Measurements from ENCODE around the gene COL24A1.

DNA sequence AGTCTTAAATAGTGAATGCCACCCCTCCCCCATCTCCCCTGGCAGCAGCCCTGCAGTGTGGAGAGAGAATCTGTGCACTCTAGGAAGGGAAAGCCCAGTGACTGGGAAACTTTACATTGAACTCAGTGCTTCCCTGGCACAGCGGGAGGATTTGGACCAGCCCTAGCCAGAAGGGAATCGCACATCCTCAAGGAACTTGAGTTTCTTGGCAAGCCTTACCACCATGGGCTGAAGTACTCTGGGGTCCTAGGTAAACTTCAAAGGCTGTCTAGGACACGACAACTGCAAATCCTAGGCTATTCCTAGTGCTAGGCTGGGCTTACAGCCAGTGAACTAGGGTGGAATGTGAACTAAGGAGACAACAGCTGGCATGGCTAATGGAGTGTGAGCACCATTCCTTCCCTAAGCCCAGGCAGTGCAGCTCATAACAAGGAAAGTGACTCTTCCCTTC lies 88.3 kb downstream of the COL24A1 start:
- TF ChIP-seq, protein P1, sequence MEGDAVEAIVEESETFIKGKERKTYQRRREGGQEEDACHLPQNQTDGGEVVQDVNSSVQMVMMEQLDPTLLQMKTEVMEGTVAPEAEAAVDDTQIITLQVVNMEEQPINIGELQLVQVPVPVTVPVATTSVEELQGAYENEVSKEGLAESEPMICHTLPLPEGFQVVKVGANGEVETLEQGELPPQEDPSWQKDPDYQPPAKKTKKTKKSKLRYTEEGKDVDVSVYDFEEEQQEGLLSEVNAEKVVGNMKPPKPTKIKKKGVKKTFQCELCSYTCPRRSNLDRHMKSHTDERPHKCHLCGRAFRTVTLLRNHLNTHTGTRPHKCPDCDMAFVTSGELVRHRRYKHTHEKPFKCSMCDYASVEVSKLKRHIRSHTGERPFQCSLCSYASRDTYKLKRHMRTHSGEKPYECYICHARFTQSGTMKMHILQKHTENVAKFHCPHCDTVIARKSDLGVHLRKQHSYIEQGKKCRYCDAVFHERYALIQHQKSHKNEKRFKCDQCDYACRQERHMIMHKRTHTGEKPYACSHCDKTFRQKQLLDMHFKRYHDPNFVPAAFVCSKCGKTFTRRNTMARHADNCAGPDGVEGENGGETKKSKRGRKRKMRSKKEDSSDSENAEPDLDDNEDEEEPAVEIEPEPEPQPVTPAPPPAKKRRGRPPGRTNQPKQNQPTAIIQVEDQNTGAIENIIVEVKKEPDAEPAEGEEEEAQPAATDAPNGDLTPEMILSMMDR (IDR thresholded peaks at IDR 0.05): no peak
- TF ChIP-seq EP300 (IDR thresholded peaks at IDR 0.05): no peak
